CD4-positive, alpha-beta T cell treated with Interleukin-17A for 1 hour (primary cell): ENCODE data around the gene COL18A1.
"Not testable (repeated sequence)": the region's sequence is repeated elsewhere in the genome, so short reads cannot be mapped to it uniquely, and the experiment has no call there.

Source experiments
- DNase-seq: peaks from one replicate; pipeline ENCODE4 v3.0.0-alpha.2; 2020

The COL18A1 gene

GRCh38 chr21:45429221-45430175 lies 24.5 kb downstream of the COL18A1 start:
- DNase-seq: no peak

GRCh38 chr21:45430521-45431501 lies 25.8 kb downstream of the COL18A1 start:
- no peak for DNase-seq

- no peak for DNase-seq
These were observed 27.0 kb downstream of the COL18A1 start for GRCh38 chr21:45431781-45432572.

- DNase-seq: no peak
These were observed 27.8 kb downstream of the COL18A1 start for GRCh38 chr21:45432575-45433255.

- no peak for DNase-seq
These were observed 28.3 kb downstream of the COL18A1 start for GRCh38 chr21:45433301-45433700.

- no peak for DNase-seq
These were observed 29.1 kb downstream of the COL18A1 start for GRCh38 chr21:45433911-45434644.

- no peak for DNase-seq
These were observed 29.8 kb downstream of the COL18A1 start for GRCh38 chr21:45434645-45435217.

- no peak for DNase-seq
These were observed 30.5 kb downstream of the COL18A1 start for GRCh38 chr21:45435405-45435981.

GRCh38 chr21:45436351-45437065 lies 31.5 kb downstream of the COL18A1 start:
- DNase-seq: no peak

- not testable (repeated sequence) for DNase-seq
These were observed 32.9 kb downstream of the COL18A1 start for GRCh38 chr21:45437844-45438243.

GRCh38 chr21:45438391-45439145 lies 33.6 kb downstream of the COL18A1 start:
- no peak for DNase-seq

GRCh38 chr21:45439161-45439872 lies 34.4 kb downstream of the COL18A1 start:
- DNase-seq: peak; percentile 83

GRCh38 chr21:45439901-45440461 lies 35.0 kb downstream of the COL18A1 start:
- no peak for DNase-seq

GRCh38 chr21:45440736-45441350 lies 35.9 kb downstream of the COL18A1 start:
- DNase-seq: no peak

- DNase-seq: no peak
These were observed 36.7 kb downstream of the COL18A1 start for GRCh38 chr21:45441431-45442255.

GRCh38 chr21:45442276-45442675 lies 37.3 kb downstream of the COL18A1 start:
- no peak for DNase-seq
